NCI-H69 (cell line): Measurements from ENCODE around the gene HPGD.

Experiments
- DNase-seq: peaks from one replicate; lab custom pipeline; 2025; lab: John Stamatoyannopoulos, UW

HPGD gene

GRCh38 chr4:174474457-174475075 lies 47.7 kb downstream of the HPGD start:
- DNase-seq, result peak; percentile 5

- DNase-seq, result no peak
Measured at GRCh38 chr4:174467107-174467506, 55.2 kb downstream of the HPGD start.

- DNase-seq, result no peak
Measured at GRCh38 chr4:174464949-174465348, 57.3 kb downstream of the HPGD start.

GRCh38 chr4:174461466-174462106 lies 60.7 kb downstream of the HPGD start:
- DNase-seq, result peak; percentile 4

- no peak for DNase-seq
Measured at GRCh38 chr4:174460684-174461083, 61.6 kb downstream of the HPGD start.

- no peak for DNase-seq
Measured at GRCh38 chr4:174457468-174457867, 64.8 kb downstream of the HPGD start.

GRCh38 chr4:174454815-174455473 lies 67.3 kb downstream of the HPGD start:
- DNase-seq, result no peak

- DNase-seq, result peak; percentile 78
Measured at GRCh38 chr4:174451718-174452296, 70.5 kb downstream of the HPGD start.

- DNase-seq, result no peak
Measured at GRCh38 chr4:174450786-174451125, 71.5 kb downstream of the HPGD start.

GRCh38 chr4:174449944-174450785 lies 72.1 kb downstream of the HPGD start:
- DNase-seq, result no peak

- DNase-seq, result no peak
Measured at GRCh38 chr4:174449152-174449551, 73.1 kb downstream of the HPGD start.

- no peak for DNase-seq
Measured at GRCh38 chr4:174444390-174444789, 77.9 kb downstream of the HPGD start.
